Ishikawa (cell line): Measurements from ENCODE around the gene DNALI1.

Experiments used
- CEBPB ChIP-seq: IDR thresholded peaks from 2 replicates; pipeline ENCODE4 v1.6.1; 2012
- CREB1 ChIP-seq: IDR thresholded peaks from 2 replicates; pipeline ENCODE4 v1.6.1; 2012; ENCODE audit warnings: low read depth
- EGR1 ChIP-seq: IDR thresholded peaks from 2 replicates; pipeline ENCODE4 v1.6.1; 2012
- EP300 ChIP-seq: IDR thresholded peaks from 2 replicates; pipeline ENCODE4 v1.6.1; 2012; ENCODE audit warnings: borderline replicate concordance
- FOXM1 ChIP-seq: IDR thresholded peaks from 2 replicates; pipeline ENCODE4 v1.6.1; 2012; ENCODE audit warnings: low read depth, borderline replicate concordance
- NFIC ChIP-seq: IDR thresholded peaks from 2 replicates; pipeline ENCODE4 v1.6.1; 2012
- RAD21 ChIP-seq: IDR thresholded peaks from 2 replicates; pipeline ENCODE4 v1.6.1; 2012; ENCODE audit warnings: low read depth
- REST ChIP-seq: IDR thresholded peaks from 2 replicates; pipeline ENCODE4 v1.6.1; 2012; ENCODE audit warnings: low read depth, mild to moderate bottlenecking
- TAF1 ChIP-seq: IDR thresholded peaks from 2 replicates; pipeline ENCODE4 v1.6.1; 2012; ENCODE audit warnings: low read depth, mild to moderate bottlenecking
- TCF12 ChIP-seq: IDR thresholded peaks from 2 replicates; pipeline ENCODE4 v1.6.1; 2012; ENCODE audit warnings: low read depth
- TEAD4 ChIP-seq: IDR thresholded peaks from 2 replicates; pipeline ENCODE4 v1.6.1; 2012
- USF1 ChIP-seq: IDR thresholded peaks from 2 replicates; pipeline ENCODE4 v1.6.1; 2012
- YY1 ChIP-seq: IDR thresholded peaks from 2 replicates; pipeline ENCODE4 v1.6.1; 2012; ENCODE audit warnings: low read depth
- ZBTB7A ChIP-seq: IDR thresholded peaks from 2 replicates; pipeline ENCODE4 v1.6.1; 2012; ENCODE audit warnings: low read depth
- TF ChIP-seq, protein P1 (sequence below): IDR thresholded peaks from 2 replicates; pipeline ENCODE4 v1.6.1; 2012

The DNALI1 gene

DNA sequence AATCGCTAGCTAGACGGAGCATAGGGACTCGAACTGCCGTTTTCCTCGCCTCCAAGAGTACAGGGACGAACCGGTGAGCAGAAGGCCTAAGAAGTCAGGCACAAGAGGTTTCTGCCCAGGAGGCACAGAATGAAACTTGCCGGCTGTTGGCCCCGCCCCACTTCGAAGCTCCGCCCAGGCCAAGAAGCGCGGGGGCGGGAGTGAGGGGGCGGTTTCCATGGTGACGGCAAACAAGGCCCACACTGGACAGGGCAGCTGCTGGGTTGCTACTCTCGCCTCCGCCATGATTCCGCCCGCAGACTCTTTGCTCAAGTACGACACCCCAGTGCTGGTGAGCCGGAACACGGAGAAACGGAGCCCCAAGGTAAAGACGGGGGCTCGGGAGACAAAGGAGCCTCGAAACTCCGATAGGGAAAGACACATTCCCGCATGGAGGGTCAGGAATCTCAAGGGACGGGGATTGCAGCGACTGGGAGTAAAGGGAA, at the start of gene DNALI1:
Gene DNALI1, plus strand, starts transcription at position 229 of the 485 bp plus-strand sequence. Its CDS starts 55 bp downstream, at position 284.
- TF ChIP-seq NFIC (no peak), YY1 (peak; percentile 72; the same call in 1 of the 2 replicates), EGR1 (peak; percentile 99)
- TF ChIP-seq, protein P1, sequence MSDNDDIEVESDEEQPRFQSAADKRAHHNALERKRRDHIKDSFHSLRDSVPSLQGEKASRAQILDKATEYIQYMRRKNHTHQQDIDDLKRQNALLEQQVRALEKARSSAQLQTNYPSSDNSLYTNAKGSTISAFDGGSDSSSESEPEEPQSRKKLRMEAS = peak; percentile 31; the same call in 1 of the 2 replicates

DNA sequence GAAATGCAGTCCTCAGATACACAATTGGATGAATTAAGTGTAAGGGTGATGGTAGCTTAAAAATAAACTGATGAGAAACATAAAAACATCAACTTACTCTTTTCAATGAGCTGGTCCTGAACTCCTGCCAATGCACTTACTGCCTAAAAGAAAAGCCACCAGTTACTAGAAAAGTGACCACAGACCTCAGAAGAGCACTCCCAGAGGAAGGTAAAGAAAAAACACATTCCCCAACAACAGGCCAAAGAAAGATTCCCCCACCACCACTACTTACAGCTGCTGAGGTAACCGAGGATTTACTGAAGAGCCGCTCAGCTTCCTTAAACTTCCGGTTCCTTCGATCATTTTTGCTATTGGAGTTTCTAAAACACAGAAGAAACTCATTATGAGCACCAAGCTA, 47.6 kb upstream of the DNALI1 start:
- TF ChIP-seq, protein P1 = no peak
- TF ChIP-seq YY1 (no peak), CREB1 (no peak), EP300 (no peak), REST (no peak), TCF12 (no peak), RAD21 (no peak), EGR1 (no peak), FOXM1 (no peak), CEBPB (no peak)

- TF ChIP-seq EGR1 (peak; percentile 33), FOXM1 (no peak), CREB1 (no peak)
These were observed 42.9 kb upstream of the DNALI1 start for GRCh38 chr1:37513795-37514349.

DNA sequence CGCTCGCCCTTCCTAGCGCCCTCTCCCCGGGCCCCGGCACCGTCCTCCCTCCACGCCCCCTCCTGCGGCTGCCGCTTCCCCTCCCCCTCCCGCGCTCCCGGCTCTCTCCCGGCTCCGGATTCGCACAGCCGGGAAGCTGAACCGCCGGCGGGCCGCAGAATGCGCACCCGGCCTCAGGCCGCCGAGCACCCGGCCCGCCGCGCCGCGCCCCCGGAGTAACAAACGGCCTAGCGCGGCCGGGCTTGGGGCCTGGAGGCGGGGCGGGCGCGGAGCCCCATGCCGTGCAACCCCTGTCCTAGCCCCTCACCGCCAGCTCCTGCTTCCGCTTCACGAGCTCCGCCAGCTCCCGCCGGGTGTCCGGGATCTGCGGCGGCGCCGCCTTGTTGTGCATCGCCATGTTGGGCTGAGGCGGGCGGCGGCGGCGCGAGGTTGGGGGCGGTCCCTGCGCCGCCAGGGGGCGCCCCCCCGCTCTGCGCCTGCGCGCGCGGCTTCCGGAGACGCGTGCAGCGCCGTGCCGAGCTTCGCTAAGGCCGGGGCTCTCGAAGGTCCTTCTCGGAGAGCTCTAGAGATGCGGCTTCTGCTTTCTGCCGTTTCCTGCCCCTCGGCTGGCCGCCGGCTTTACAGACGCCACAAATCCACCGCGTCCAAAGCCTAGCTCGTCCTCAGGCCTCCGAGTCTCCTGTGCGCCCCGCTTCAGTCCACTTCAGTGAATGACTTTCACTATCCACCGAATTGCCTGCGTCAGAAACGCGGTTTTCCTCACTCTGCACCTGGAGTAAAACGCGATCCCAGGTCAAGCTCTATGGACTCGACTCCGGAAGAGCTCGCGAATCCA, 42.2 kb upstream of the DNALI1 start, which contains the start of gene MEAF6:
Gene MEAF6, minus strand, starts transcription at position 417 of the 835 bp plus-strand sequence. Its CDS starts 20 bp downstream, at position 397.
- TF ChIP-seq TEAD4 (no peak), NFIC (no peak), EGR1 (no peak), REST (no peak), FOXM1 (no peak), TCF12 (0 out of 2 replicates have a peak, but pooled peaks have one; percentile 13), RAD21 (no peak), TAF1 (peak; percentile 77), YY1 (peak; percentile 87), CEBPB (no peak)
- TF ChIP-seq, protein P1 = peak; percentile 90

DNA sequence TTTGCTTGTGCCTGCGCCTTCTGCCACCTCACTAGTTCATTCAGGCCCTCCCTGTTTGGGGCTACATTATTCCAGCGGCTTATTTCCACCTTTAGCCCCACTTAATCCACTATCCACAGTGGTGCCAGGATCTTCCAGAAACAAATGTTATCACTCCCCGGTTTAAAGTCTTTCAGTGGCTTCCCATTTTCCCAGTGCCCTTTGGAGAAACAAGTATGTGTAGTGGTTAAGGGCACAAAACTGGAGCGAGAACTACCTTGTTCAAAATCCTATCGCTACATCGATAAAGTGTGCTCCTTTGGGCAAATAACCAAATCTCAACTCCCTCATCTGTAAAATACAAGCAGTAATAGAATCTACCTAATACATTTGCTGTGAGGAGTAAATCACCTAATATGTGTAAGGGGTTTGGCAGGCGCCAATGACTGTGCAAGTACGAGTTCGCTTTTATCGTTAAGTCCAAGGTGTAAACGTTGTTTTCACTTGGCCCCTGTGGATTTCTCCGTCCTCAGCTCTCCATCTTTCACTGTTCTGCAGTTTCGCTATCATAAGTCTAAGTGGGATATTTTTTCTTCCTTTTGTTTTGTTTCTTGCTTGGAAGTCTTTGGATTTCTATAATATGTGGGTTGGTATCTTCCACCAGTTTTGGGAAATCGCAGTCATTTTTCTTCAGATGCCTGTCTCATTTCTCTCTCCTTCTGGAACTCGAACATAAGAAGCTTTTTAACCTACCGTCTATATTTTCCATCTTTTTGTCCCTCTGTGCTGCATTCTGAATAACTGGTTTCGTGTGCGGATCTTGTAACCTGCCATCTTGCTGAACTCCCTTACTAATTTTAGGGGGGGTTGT, 41.3 kb upstream of the DNALI1 start:
- no peak for TF ChIP-seq EGR1
- TF ChIP-seq CEBPB = no peak
- TF ChIP-seq REST = no peak
- no peak for TF ChIP-seq NFIC
- no peak for TF ChIP-seq TCF12
- TF ChIP-seq FOXM1 = no peak
- no peak for TF ChIP-seq TEAD4
- no peak for TF ChIP-seq RAD21
- TF ChIP-seq, protein P1 = no peak
- no peak for TF ChIP-seq TAF1
- no peak for TF ChIP-seq USF1
- no peak for TF ChIP-seq YY1
- no peak for TF ChIP-seq EP300
- no peak for TF ChIP-seq CREB1
- TF ChIP-seq ZBTB7A = no peak
